GM12892 (cell line): ENCODE data around the gene FBXL7.

Experiments
- POLR2A ChIP-seq: IDR thresholded peaks from 2 replicates; pipeline ENCODE4 v1.6.1; 2011; ENCODE audit warnings: low read depth, low read length, control low read depth
- POLR2AphosphoS5 ChIP-seq: IDR thresholded peaks from 2 replicates; pipeline ENCODE4 v1.6.1; 2011; ENCODE audit warnings: low read depth, low read length, control low read depth
- TAF1 ChIP-seq: IDR thresholded peaks from 2 replicates; pipeline ENCODE4 v1.6.1; 2011; ENCODE audit warnings: low read depth, mild to moderate bottlenecking, control low read depth, low read length, borderline replicate concordance

DNA sequence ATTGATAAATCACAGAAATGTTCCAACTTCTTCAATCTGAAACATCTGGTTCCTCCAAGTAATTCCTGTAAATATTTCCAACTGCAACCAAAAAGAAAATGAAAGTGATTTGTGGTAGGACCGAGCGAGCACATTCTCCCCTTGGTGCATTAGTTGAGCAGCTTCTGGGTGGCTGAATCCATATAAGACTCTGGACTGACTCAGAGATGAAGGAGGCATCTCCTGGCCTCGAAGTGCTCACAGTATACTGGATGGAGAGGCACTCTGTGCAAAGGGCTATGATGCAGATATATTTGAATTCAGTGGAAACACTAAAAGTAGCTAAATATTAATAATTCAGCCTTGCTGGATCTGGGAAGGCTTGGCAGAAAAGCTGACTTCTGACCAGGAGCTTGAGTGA lies 414.7 kb downstream of the FBXL7 start:
- TF ChIP-seq POLR2AphosphoS5 (no peak), TAF1 (no peak), POLR2A (no peak)
